Astrocyte (in vitro differentiated cells and primary cell): Measurements from ENCODE around the gene GDPD4. TPM values are rescaled to one million over a fixed set of nuclear protein-coding genes. Genes with fewer than 3 reads are reported as not detected.

Experiments used
- DNase-seq: peaks from one replicate; pipeline ENCODE4 v3.0.0-alpha.2; 2010; ENCODE audit warnings: low read depth
- FAIRE-seq: peaks from 2 replicates; lab custom pipeline; 2011; peaks lifted over from hg19 to GRCh38; lab: Jason Lieb, UNC
- H2AFZ ChIP-seq: 2 replicates; pipeline ENCODE4 v1.6.0; 2012; ENCODE audit warnings: low read depth, low read length, inconsistent platforms
- H3K27ac ChIP-seq: 2 replicates; pipeline ENCODE4 v1.5.1; 2011; ENCODE audit warnings: low read depth, low read length, inconsistent platforms
- H3K27me3 ChIP-seq: 2 replicates; pipeline ENCODE4 v1.6.0; 2011; ENCODE audit warnings: low read length, inconsistent platforms; ENCODE audit not compliant: insufficient read depth
- H3K36me3 ChIP-seq: 2 replicates; pipeline ENCODE4 v1.5.1; 2011; ENCODE audit warnings: low read length, inconsistent platforms; ENCODE audit not compliant: insufficient read depth
- H3K4me1 ChIP-seq: 2 replicates; pipeline ENCODE4 v1.5.1; 2011; ENCODE audit warnings: low read length, inconsistent platforms; ENCODE audit not compliant: insufficient read depth
- H3K4me2 ChIP-seq: 2 replicates; pipeline ENCODE4 v1.6.0; 2012; ENCODE audit warnings: low read length, inconsistent platforms
- H3K4me3 ChIP-seq: 2 replicates; pipeline ENCODE4 v1.5.1; 2011; ENCODE audit warnings: low read depth, mild to moderate bottlenecking, low read length, inconsistent platforms; ENCODE audit not compliant: insufficient read depth
- H3K79me2 ChIP-seq: 2 replicates; pipeline ENCODE4 v1.6.0; 2012; ENCODE audit warnings: mild to moderate bottlenecking, low read length, inconsistent platforms; ENCODE audit not compliant: insufficient read depth
- H3K9ac ChIP-seq: 2 replicates; pipeline ENCODE4 v1.6.0; 2012; ENCODE audit warnings: mild to moderate bottlenecking, low read length, inconsistent platforms
- H3K9me3 ChIP-seq: 2 replicates; pipeline ENCODE4 v1.5.1; 2012; ENCODE audit warnings: low read depth, mild to moderate bottlenecking, low read length, inconsistent platforms; ENCODE audit not compliant: insufficient read depth
- H4K20me1 ChIP-seq: 2 replicates; pipeline ENCODE4 v1.6.0; 2012; ENCODE audit warnings: low read length, inconsistent platforms; ENCODE audit not compliant: insufficient read depth
- H3K27ac Mint-ChIP-seq: one replicate; pipeline ENCODE4 v1.8.0; 2021; ENCODE audit warnings: mild to moderate bottlenecking, mixed read lengths; ENCODE audit not compliant: unreplicated experiment
- H3K27me3 Mint-ChIP-seq: one replicate; pipeline ENCODE4 v1.8.0; 2021; ENCODE audit warnings: low read depth, mixed read lengths; ENCODE audit not compliant: unreplicated experiment
- H3K36me3 Mint-ChIP-seq: one replicate; pipeline ENCODE4 v1.8.0; 2021; ENCODE audit warnings: low read depth, mixed read lengths; ENCODE audit not compliant: unreplicated experiment
- H3K4me1 Mint-ChIP-seq: one replicate; pipeline ENCODE4 v1.8.0; 2021; ENCODE audit warnings: low read depth, mixed read lengths; ENCODE audit not compliant: unreplicated experiment
- H3K4me3 Mint-ChIP-seq: one replicate; pipeline ENCODE4 v1.8.0; 2021; ENCODE audit warnings: mild to moderate bottlenecking, moderate library complexity, mixed read lengths; ENCODE audit not compliant: unreplicated experiment
- H3K9me3 Mint-ChIP-seq: one replicate; pipeline ENCODE4 v1.8.0; 2021; ENCODE audit warnings: mild to moderate bottlenecking, mixed read lengths; ENCODE audit not compliant: unreplicated experiment
- EZH2 ChIP-seq: IDR thresholded peaks from 2 replicates; pipeline ENCODE4 v1.6.1; 2012; ENCODE audit warnings: mild to moderate bottlenecking, low read length, inconsistent platforms; ENCODE audit not compliant: insufficient read depth
- total RNA-seq: library from RNA; stranded (reverse); gene quantifications from 2 replicates; pipeline ENCODE4 v1.2.1, GENCODE V29; 2021
- TF ChIP-seq, protein P1 (sequence below): IDR thresholded peaks from 2 replicates; pipeline ENCODE4 v1.5.1; 2011; ENCODE audit warnings: low read depth, mild to moderate bottlenecking, inconsistent platforms, low read length, moderate library complexity; ENCODE audit not compliant: insufficient read depth

Gene GDPD4
- total RNA-seq, 1 donor from 2014 or later: not detected

DNA sequence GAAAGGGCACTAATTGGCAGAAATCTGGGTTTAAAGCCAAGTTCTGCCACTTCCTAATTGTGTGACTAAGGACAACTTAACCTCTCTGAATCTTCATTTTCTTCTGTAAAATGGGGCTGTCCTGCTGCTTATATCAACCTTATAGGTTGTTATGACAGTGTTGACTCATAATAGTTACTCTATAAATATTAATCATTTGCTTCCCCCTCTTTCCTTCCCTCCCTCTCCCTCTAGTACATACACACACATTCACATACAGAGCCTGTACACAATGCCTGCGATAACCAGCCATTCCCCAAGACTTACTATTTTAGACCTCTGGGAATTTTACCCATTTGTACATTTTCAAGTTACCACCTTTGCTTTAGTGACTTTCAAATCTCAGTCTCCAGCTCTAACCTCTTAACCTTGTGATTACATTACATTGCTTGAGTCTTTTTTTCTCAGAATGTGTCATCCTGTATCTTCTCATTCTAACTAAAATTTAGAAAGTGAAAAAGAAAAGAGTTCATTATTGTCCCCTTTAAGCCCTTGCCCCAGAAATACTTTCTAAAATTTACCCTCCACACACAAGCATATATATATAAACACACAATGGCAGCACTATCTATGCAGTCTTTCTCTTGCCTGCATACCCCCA lies 31.9 kb downstream of the GDPD4 start:
- Mint-ChIP-seq H3K9me3 (peaks cover 2% of the 10 kb centered on the region), H3K36me3 (no peaks in the 10 kb centered on the region), H3K4me3 (no peak overlapping the region), H3K4me1 (peaks cover 4% of the 10 kb centered on the region), H3K27me3 (peaks cover 10% of the 10 kb centered on the region), H3K27ac (no peak overlapping the region)
- no peaks in the 10 kb centered on the region for H3K27me3 ChIP-seq
- no peaks in the 10 kb centered on the region for H3K36me3 ChIP-seq
- H3K9ac ChIP-seq: no peak overlapping the region
- FAIRE-seq (no peak), DNase-seq (peak; percentile 16)
- no peak overlapping the region for H2AFZ ChIP-seq
- no peaks in the 10 kb centered on the region for H4K20me1 ChIP-seq
- H3K4me3 ChIP-seq: no peak overlapping the region
- no peak overlapping the region for H3K4me2 ChIP-seq
- no peaks in the 10 kb centered on the region for H3K9me3 ChIP-seq
- no peak overlapping the region for H3K27ac ChIP-seq
- H3K4me1 ChIP-seq: peaks cover 3% of the 10 kb centered on the region
- TF ChIP-seq, protein P1, sequence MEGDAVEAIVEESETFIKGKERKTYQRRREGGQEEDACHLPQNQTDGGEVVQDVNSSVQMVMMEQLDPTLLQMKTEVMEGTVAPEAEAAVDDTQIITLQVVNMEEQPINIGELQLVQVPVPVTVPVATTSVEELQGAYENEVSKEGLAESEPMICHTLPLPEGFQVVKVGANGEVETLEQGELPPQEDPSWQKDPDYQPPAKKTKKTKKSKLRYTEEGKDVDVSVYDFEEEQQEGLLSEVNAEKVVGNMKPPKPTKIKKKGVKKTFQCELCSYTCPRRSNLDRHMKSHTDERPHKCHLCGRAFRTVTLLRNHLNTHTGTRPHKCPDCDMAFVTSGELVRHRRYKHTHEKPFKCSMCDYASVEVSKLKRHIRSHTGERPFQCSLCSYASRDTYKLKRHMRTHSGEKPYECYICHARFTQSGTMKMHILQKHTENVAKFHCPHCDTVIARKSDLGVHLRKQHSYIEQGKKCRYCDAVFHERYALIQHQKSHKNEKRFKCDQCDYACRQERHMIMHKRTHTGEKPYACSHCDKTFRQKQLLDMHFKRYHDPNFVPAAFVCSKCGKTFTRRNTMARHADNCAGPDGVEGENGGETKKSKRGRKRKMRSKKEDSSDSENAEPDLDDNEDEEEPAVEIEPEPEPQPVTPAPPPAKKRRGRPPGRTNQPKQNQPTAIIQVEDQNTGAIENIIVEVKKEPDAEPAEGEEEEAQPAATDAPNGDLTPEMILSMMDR: no peak
- TF ChIP-seq EZH2: no peak
- H3K79me2 ChIP-seq: no peaks in the 10 kb centered on the region

GRCh38 chr11:77267962-77268361 lies 33.5 kb downstream of the GDPD4 start:
- DNase-seq: peak; percentile 83

GRCh38 chr11:77266766-77267165 lies 34.7 kb downstream of the GDPD4 start:
- TF ChIP-seq, protein P1: no peak
- no peak for TF ChIP-seq EZH2
- Histone ChIP-seq H3K4me1 (peaks cover 3% of the 10 kb centered on the region), H3K27me3 (no peaks in the 10 kb centered on the region), H3K4me2 (no peak overlapping the region), H3K36me3 (no peaks in the 10 kb centered on the region), H3K9me3 (peaks cover 6% of the 10 kb centered on the region), H2AFZ (no peak overlapping the region), H3K27ac (no peak overlapping the region), H3K4me3 (no peak overlapping the region), H3K9ac (no peak overlapping the region), H4K20me1 (no peaks in the 10 kb centered on the region), H3K79me2 (no peaks in the 10 kb centered on the region)
- FAIRE-seq (no peak), DNase-seq (no peak)
- peaks cover 4% of the 10 kb centered on the region for H3K27me3 Mint-ChIP-seq
- H3K27ac Mint-ChIP-seq: no peak overlapping the region
- no peaks in the 10 kb centered on the region for H3K36me3 Mint-ChIP-seq
- no peak overlapping the region for H3K4me3 Mint-ChIP-seq
- H3K4me1 Mint-ChIP-seq: peaks cover 4% of the 10 kb centered on the region
- peaks cover 14% of the 10 kb centered on the region for H3K9me3 Mint-ChIP-seq

More at GRCh38 chr11:77267962-77268361, 33.5 kb downstream of the GDPD4 start:
- H3K27ac Mint-ChIP-seq: no peak overlapping the region
- H3K4me2 ChIP-seq: no peak overlapping the region
- H3K79me2 ChIP-seq: no peaks in the 10 kb centered on the region
- H3K27ac ChIP-seq: peak overlapping the region; percentile 9
- H3K9me3 Mint-ChIP-seq: peaks cover 8% of the 10 kb centered on the region
- H3K4me1 ChIP-seq: peaks cover 3% of the 10 kb centered on the region
- H4K20me1 ChIP-seq: no peaks in the 10 kb centered on the region
- peaks cover 8% of the 10 kb centered on the region for H3K27me3 Mint-ChIP-seq
- no peaks in the 10 kb centered on the region for H3K9me3 ChIP-seq
- H3K4me1 Mint-ChIP-seq: peaks cover 4% of the 10 kb centered on the region
- H3K9ac ChIP-seq: no peak overlapping the region
- H2AFZ ChIP-seq: no peak overlapping the region
- no peaks in the 10 kb centered on the region for H3K36me3 ChIP-seq
- no peaks in the 10 kb centered on the region for H3K27me3 ChIP-seq
- no peak overlapping the region for H3K4me3 Mint-ChIP-seq
- peak; percentile 23 for FAIRE-seq
- TF ChIP-seq, protein P1: no peak
- no peak for TF ChIP-seq EZH2
- no peaks in the 10 kb centered on the region for H3K36me3 Mint-ChIP-seq
- H3K4me3 ChIP-seq: no peak overlapping the region
